OCI-M2 (cell line): ENCODE data around the gene SFMBT2.

ENCODE experiments used
- DNase-seq: peaks from one replicate; lab custom pipeline; 2025; ENCODE audit not compliant: unreplicated experiment; lab: John Stamatoyannopoulos, UW

The SFMBT2 gene

DNA sequence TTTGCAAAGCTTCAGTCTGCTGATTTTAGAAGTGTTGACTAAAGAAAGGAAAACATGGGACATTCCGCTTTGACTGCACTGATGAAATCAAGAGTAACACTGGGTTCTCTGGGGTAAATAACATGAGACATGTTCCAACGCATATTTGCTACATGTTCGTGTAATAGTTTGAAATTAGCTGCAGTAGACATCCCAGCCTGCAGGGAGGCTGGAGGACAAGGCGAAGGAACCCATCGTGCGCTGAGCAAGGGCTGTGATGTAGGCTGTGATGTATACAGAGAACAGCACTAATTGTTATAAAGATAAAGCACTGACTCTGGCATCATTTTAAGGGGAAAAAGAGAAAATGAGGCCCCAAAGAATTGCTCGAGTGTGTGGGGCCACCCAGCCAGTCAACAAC, 40.3 kb downstream of the SFMBT2 start:
- DNase-seq, result no peak

DNA sequence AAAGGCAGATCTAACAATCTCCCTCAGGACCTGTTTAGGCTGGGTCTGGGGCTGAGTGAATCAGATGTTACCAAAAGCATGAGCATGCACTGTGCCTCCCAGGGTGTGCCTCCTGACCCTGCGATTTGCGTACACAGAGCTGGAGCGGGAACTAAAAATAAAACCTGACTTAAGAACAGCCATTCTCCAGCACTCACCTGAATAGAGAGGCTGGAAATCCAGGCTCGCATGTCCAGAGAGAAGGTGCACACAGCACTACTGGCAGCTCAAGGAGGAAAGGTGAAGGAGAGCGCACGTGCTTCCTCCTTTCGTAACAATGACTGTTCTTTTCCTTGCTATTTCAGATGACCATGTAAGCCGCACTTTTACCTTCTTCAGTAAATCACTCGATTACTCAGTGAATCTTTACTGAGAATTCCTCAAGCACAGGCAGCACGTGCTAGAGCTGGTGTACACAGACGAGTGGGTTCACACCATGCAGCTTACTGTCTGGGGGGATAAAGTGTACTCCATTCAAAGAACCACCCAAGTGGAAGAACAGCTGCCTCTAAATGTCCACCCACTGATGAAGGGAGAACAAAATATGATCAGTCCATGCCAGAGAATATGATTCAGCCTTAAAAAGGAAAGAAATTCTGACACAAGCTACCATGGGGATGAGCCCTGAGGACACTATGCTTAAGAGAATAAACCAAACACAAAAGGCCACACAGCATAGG, 45.6 kb downstream of the SFMBT2 start:
- DNase-seq, result no peak

DNA sequence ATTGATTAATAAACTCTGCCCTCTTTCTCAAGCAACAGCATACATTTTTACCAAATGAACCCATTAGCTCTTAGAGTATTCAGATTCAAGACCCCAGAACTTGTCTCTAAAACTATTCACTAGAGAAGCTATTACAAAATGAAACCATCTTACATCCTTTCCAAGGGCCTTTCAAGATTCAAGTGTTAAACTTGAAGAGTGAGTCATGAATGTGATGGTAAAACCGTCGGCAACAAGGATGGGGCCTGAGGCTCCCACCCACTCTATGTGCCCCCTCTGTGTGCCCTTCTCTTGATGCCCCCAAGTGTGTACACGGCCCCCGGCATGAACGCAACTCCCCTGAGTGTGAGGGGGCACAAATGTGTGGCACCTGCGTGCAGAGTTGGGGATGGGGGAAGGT, 46.4 kb downstream of the SFMBT2 start:
- DNase-seq, result no peak

GRCh38 chr10:7363700-7364099, 47.1 kb downstream of the SFMBT2 start:
- DNase-seq, result no peak

- DNase-seq, result no peak
These were observed 48.4 kb downstream of the SFMBT2 start for GRCh38 chr10:7362471-7362870.

DNA sequence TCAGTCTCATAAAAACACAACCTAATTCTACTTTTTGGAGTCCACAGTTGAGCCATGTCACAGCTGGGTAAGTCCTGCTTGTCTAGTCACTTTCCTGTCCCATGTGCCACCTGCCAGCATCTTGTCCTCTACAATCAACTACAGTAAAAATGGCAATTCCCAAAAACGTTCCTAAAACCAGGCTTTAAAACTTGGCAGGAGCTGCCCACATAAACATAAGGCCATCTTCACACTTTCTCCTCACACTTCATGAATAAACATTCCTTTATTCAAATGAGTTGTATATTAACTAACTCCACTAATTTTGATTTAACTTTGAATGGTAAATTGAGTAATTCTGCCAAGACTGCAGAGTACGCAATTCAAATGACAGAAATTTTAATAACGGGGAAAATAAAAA, 49.5 kb downstream of the SFMBT2 start:
- no peak for DNase-seq

- no peak for DNase-seq
These were observed 50.9 kb downstream of the SFMBT2 start for GRCh38 chr10:7359954-7360353.

DNA sequence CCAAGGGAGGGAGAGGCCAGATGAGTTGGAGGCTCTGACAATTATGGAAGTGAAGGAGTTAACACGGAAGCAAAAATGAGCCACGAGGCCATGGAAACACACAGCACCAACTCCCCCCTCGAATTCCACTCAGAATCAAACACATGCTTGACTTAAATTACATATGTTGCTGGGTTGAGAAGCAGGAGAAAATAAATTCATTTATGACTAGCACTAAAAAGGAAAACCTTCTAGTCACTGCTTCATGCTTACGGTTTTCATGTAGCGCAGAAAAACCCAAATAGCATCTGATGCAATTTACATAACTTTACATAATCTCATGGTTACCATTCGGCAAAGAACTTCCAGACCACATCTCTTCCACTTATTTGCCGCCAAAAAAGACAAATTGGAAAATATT, 51.5 kb downstream of the SFMBT2 start:
- no peak for DNase-seq

DNA sequence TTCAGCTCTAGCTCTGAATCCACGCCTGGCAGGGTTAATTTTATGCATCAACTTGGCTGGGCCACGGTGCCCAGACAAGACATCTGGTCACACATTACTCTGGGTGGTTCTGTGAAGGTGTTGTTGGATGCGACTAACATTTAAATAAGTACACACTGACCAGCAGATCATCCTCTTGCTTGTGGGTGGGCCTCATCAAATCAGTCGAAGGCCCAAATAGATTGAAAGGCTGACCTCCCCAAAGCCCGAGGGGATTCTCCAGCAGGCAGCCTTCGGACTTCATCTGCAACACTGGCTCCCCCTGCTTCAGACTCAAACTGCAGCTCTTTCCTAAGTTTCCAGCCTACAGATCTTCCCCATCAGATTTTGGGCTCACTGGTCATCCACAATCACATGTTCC, 53.6 kb downstream of the SFMBT2 start:
- DNase-seq, result no peak

DNA sequence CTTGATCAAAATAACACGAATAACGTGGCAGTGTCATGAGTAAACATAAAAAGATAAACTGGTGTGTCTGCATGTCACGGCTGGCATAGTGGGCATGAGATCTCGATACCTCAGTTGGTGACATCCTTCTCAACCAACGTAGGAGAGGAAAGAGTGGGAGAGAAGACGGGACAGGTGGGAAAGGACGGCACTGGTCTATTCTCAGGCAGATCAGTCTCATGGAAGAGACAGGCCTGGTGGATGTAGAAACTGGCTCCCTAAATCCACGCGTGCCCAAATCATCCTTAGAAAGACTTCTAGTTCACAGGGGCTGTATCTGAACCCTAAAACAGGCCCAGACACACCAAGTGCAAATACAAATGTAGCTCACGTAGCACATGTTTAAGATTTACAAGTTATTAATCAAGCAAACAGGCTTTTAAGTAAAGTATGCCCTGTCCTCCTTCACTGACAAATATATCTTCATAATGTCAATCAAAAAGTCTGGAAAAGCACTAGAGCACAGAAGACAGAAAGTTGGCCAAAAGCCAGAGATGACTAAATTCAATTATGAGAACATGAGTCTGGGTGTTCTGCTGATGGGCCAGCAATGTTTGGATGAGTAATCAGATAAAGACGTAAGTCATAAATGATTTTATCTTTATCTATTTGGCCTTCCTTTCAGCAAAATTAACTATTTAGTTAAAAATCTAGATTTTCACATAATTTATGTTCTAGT, 56.3 kb downstream of the SFMBT2 start:
- no peak for DNase-seq

DNA sequence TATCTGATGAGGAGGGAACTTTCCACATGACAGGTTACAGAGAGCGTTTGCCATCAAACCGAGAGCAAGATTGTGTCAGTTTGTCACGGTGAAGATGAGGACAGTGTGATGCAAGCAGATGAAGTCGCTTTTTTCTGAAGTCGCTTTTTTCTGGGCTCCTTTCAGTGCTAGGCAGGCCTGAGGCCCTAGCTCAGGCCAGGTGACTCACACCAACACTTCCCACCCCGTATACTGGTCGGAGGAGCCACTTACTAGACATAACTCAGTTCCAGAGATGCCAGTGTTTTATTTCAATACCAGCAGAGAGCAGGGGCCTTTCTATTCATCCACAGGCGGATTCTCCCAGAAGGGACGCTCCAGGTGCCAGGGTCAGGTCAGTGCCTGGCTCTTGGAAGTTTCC, 58.9 kb downstream of the SFMBT2 start:
- no peak for DNase-seq

DNA sequence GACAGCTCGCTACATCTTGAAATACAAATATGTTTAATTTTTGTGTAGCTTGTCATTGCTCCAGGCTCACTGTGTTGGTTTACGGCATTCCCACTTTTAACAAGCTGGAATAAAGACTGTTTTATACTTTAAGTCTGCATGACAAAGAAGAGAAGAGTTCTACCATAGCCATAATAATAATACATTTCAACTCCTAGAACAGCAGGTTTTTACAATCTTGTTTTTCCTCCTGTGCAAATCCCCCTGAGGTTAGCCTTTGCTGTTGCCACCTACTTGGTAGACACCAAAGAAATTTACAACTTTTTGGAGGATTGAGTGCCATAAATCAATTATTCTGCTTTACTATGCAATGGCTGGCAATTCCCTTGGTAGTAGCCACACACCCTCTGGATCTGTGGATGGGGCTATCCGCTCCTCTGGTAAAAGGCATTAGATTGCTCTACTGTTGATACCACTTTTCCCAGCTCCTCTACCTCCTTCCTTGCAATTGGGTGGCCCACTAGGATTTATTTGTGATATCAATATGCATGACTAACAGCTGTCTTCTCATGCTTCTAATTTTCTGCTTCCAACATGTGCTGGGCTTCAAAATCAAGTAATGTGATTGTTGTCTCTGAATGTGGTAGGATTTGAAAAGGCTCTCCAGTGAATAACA, 60.2 kb downstream of the SFMBT2 start:
- no peak for DNase-seq

DNA sequence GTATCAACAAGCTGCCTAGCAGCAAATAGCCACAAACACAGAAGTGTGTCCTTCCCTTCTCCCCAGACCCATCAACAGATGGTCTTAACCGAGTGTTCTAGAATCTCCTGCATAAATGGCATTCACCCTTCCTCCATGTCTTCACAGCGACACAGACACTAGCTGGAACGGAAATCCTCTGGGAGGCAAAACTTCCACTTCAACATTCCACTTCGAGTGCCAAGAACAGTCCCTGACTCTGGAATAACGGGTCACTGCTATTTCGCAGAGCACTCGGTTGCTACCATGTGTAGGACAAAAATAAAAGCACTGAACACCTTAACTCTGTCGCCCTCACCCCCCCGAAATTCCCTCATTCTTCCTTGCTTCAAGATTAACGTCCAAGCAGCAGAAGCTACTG, 65.1 kb downstream of the SFMBT2 start:
- DNase-seq, result no peak

DNA sequence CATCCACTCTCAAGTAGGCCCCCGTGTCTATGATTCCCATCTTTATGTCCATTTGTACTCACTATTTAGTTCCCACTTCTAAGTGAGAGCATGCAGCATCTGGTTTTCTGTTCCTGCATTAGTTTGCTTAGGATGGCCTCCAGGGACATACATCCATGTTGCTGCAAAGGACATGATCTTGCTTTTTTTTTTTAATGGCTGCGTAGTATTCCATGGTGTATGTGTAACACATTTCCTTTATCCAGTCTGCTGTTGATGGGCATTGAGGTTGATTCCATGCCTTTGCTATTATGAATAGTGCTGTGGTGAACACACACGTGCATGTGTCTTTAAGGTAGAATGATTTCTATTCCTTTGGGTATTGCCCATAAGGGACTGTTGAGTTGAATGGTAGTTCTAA, 67.8 kb downstream of the SFMBT2 start:
- DNase-seq, result no peak

DNA sequence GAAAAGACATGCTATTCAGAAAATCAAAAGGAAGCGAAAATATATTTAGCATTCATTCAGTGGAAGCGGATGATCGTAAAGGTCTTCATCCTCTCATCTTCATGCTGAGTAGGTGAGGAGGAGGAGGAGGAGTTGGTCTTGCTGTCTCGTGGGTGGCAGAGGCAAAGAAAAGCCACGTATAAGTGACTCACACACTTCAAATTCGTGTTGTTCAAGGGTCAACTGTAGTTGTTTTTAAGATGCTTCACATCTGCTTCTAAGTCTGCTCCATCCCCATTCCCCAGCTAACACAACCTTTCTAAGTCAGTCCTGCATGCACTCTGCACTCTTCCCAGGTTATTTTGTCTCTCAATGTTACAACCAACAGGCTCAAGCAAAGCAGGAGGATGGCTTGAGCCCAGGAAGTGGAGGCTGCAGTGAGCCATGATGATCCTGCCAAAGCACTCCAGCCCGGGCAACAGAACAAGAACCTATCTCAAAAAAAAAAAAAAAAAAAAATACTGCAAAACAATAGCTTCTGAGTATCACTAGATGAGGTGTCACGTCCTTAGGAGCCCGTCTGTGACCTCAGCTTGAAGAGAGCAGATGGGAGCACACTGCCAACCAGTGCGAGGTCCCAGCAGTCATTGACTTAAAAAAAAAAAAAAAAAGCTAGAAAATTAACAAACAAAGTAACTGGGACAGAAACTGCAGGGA, 70.5 kb downstream of the SFMBT2 start:
- DNase-seq, result no peak

- DNase-seq, result no peak
These were observed 71.3 kb downstream of the SFMBT2 start for GRCh38 chr10:7339510-7339909.

GRCh38 chr10:7338469-7338868, 72.4 kb downstream of the SFMBT2 start:
- DNase-seq, result no peak

- DNase-seq, result no peak
These were observed 73.2 kb downstream of the SFMBT2 start for GRCh38 chr10:7337431-7338171.

GRCh38 chr10:7335977-7336376, 74.9 kb downstream of the SFMBT2 start:
- no peak for DNase-seq

- DNase-seq, result no peak
These were observed 76.2 kb downstream of the SFMBT2 start for GRCh38 chr10:7334642-7334964.

DNA sequence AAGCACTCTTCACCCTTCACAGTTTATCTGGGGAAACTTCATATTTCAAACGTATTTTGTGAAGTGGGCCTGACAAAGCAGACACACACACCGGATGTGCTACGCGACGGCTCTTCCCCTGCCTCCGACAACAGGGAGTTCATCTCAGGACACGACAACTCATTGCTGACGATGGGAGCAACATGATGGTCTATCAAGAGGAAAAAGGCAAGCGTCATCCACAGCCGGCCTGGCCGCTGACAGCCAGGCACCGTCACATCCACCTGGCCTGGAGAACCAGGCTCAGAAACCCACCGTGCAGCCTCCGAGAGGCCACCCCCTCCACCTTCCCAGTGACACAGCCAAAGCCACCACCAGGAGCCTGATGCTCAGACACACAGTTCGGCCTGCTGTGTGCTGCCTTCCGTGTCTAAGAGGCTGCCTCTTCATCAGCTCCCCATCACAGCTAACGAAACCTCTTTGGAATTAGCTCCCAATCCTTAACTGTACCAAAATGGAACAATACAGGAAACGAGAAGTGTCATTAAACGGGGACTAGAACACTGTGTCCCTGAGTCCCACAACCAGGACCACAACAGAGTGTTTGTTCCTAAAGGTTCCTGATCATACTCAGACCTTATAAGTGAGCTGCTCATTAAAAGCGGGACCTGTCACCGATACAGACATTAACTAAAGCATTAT, 76.7 kb downstream of the SFMBT2 start:
- no peak for DNase-seq
